SK-N-MC (cell line): Measurements from ENCODE around the gene FAM47E.

Experiments
- DNase-seq: peaks from one replicate; pipeline ENCODE4 v3.0.0-alpha.2; 2011; ENCODE audit warnings: low read depth, low spot score
- H3K27ac ChIP-seq: fragments of 200-600 bp; sonication (generic); 2 replicates; pipeline ENCODE4 v1.5.1; 2016; ENCODE audit warnings: mixed run types
- H3K36me3 ChIP-seq: fragments of 200-600 bp; sonication (generic); 2 replicates; pipeline ENCODE4 v1.6.1; 2017; ENCODE audit warnings: antibody characterized with exemption, low read length, mixed read lengths; ENCODE audit not compliant: insufficient read depth
- H3K4me3 ChIP-seq: fragments of 200-600 bp; sonication (generic); 2 replicates; pipeline ENCODE4 v1.5.1; 2016
- H3K9ac ChIP-seq: fragments of 200-600 bp; sonication (generic); 2 replicates; pipeline ENCODE4 v1.8.0; 2017; ENCODE audit warnings: mixed run types, mixed read lengths; ENCODE audit not compliant: insufficient read length
- H3K9me3 ChIP-seq: fragments of 200-600 bp; sonication (generic); 2 replicates; pipeline ENCODE4 v1.6.1; 2017; ENCODE audit warnings: low read depth, mild to moderate bottlenecking, antibody characterized with exemption, low read length, moderate library complexity, mixed read lengths
- EZH2 ChIP-seq: fragments of 200-600 bp; sonication (generic); IDR thresholded peaks from one replicate; pipeline ENCODE4 v1.6.1; 2017; ENCODE audit warnings: antibody characterized with exemption
- FOXP2 ChIP-seq: optimal IDR thresholded peaks from 2 replicates; pipeline ENCODE3; 2011; ENCODE audit warnings: mild to moderate bottlenecking, moderate library complexity; ENCODE audit not compliant: insufficient read depth; ENCODE audit errors: extremely low read length, control extremely low read depth
- POLR2AphosphoS5 ChIP-seq: IDR thresholded peaks from 2 replicates; pipeline ENCODE4 v1.6.1; 2012; ENCODE audit warnings: mild to moderate bottlenecking, low read depth, low read length, borderline replicate concordance

The FAM47E gene

DNA sequence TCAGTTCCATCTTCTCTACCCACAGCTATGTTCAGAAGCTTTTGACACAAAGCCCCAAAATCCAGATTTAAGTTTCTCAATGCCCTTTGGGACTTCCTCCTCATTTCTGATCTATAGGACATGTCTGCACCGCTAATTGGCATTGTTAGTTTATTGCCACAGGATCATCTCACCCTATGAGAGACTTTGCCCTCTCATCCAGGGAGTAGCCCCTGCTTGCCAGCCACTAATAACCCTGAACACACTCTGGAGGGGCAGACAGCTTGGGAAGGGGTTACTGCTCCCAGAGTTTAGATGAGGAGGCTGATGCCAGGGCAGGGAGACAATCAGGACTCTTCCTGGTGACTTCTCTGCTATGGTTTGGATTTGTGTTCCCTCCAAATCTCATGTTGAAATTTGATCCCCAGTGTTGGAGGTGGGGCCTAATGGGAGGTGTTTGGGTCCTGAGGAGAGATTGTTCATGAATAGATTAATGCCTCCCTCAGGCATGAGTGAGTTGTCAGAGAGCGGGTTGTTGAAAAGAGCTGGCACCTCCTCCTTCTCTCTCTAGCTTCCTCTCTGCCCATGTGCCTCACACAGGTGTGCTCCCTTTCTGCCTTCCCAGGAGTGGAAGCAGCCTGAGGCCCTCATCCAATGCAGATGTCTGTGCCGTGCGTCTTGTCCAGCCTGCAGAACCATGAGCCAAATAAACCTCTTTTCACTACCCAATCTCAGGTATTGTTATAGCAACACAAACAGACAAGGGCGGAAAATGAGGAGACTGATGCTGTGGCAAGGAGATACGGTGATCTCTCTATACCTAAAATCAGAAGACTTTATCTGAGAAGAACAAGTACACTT lies 34.3 kb upstream of the FAM47E start:
- H3K9ac ChIP-seq: no peak overlapping the region
- no peak overlapping the region for H3K27ac ChIP-seq
- no peak overlapping the region for H3K4me3 ChIP-seq
- H3K9me3 ChIP-seq: no peaks in the 10 kb centered on the region
- TF ChIP-seq FOXP2 (no peak), EZH2 (no peak), POLR2AphosphoS5 (no peak)
- no peak for DNase-seq
- no peaks in the 10 kb centered on the region for H3K36me3 ChIP-seq

DNA sequence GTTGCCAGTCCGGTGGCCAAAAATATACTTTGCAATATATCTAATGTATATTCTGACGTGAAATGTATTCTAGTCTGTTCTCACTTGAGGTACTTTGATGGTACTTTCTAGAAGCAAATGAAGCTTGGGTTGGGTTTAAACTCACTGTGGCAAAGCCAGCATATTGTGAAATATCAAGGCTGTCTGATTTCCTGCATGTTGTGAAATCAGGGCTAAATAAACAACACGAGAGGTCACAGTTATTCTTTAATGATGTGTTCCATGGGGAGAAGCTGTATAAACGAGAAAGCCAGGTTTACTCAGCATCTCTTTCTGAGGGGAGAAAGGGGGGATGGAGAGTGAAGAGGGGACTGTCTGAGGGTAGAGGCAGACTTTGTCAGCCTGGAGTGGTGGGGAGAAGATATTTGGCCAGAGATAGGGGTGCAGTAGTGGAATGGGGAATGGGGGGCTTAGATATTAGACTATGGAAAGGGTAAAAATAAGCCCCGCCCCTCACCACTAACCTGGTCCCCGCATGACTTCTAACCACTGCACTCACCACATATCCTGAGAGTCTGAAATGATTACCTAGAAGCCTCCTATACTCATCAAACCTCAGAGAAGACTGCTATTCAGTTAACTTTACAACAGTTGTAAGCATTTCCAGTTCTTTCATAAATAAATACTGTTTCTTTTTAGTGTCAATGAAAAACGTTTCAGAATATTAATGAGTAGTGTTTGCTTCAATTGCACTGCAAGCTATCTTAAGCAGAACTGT lies 32.0 kb upstream of the FAM47E start:
- no peaks in the 10 kb centered on the region for H3K9me3 ChIP-seq
- no peak overlapping the region for H3K9ac ChIP-seq
- no peak overlapping the region for H3K4me3 ChIP-seq
- DNase-seq: no peak
- H3K36me3 ChIP-seq: no peaks in the 10 kb centered on the region
- no peak overlapping the region for H3K27ac ChIP-seq
- no peak for TF ChIP-seq FOXP2

DNA sequence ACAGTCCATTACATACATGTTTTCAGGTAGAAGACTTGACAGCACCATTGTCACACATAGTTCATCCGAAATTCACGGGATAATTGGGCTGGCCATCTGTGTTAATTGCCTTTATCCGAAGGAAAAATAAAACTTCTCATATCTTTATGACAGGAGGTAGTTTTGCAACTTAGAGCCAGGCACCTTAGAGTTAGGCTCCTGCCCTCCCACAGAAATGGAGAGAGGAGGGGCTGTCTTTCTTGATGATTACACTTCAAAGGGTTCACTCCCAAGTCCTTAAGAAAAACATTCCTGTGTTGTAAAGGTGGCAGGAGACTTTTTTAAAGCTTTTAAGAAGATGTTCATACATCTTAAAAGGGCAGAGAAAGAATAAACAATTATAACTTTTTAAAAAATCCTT lies 27.4 kb upstream of the FAM47E start:
- no peak for DNase-seq
- Histone ChIP-seq H3K9me3 (no peaks in the 10 kb centered on the region), H3K27ac (no peak overlapping the region), H3K4me3 (no peak overlapping the region), H3K36me3 (no peaks in the 10 kb centered on the region), H3K9ac (no peak overlapping the region)
- TF ChIP-seq FOXP2 (no peak), POLR2AphosphoS5 (no peak), EZH2 (no peak)

DNA sequence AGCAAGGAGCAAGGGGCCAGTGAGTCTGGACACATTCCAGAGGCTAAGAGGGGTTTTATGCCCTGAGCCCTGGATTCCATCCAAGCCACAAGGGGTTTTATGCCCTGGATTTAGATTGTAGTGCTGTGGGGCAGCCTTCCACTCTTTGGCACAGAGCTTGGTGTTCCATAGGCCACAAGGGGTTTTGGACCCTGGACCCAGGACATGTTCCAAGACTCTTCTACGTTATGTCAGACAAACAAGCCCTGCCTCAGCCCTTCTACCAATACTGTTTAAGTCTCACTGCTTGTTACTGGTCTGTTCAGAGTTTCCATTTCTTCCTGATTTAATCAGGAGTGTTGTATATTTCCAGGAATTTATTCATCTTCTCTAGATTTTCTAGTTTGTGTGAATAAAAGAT lies 25.1 kb upstream of the FAM47E start:
- Histone ChIP-seq H3K27ac (no peak overlapping the region), H3K4me3 (no peak overlapping the region), H3K9ac (no peak overlapping the region), H3K36me3 (no peaks in the 10 kb centered on the region), H3K9me3 (no peaks in the 10 kb centered on the region)
- no peak for TF ChIP-seq FOXP2
- no peak for TF ChIP-seq POLR2AphosphoS5
- TF ChIP-seq EZH2: no peak
- no peak for DNase-seq

DNA sequence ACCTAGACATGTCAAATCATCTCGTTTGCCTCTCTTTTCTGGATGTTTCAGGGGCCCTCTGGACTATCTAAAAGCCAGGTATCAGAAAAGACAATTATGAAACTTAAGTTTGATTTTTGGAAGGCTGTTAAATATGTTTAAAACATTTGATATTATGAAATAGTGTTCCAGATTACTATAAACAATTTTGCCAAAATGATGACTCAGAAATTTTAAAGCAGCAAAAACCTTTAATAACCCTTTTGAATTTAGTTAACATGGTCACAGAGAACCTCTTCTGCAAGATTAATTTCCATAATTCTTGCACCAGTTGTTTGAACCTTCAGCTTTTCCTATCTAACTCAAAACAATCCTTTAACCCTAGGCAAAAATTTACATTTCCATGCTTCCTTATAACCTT lies 18.8 kb upstream of the FAM47E start:
- H3K9ac ChIP-seq: peak overlapping the region; percentile 8
- DNase-seq: peak; percentile 30
- H3K4me3 ChIP-seq: peak overlapping the region; percentile 65
- TF ChIP-seq FOXP2: no peak
- H3K9me3 ChIP-seq: no peaks in the 10 kb centered on the region
- no peaks in the 10 kb centered on the region for H3K36me3 ChIP-seq
- peak overlapping the region; percentile 82 for H3K27ac ChIP-seq

DNA sequence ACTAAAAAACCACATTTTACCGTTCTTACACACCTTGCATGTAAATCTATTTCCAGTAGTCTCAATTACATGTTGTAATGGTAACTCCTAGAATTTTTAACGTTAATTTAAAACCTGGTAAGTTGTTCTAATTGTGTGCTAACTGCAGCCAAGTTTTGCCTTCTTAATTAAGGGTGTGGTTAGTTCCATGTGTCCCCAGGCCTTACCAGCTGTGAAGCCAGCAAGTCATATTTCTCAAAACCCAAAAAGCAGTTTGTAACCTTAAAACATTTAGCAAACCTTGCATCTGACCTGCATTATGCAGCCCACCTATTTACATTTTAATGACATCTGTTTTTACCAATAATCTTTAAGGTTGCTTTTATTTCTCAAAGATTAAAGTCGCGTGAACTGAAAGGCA lies 18.4 kb upstream of the FAM47E start:
- peak overlapping the region; percentile 8 for H3K9ac ChIP-seq
- no peak for TF ChIP-seq EZH2
- TF ChIP-seq POLR2AphosphoS5: no peak
- no peak for TF ChIP-seq FOXP2
- H3K27ac ChIP-seq: peak overlapping the region; percentile 82
- H3K4me3 ChIP-seq: peak overlapping the region; percentile 65
- no peaks in the 10 kb centered on the region for H3K36me3 ChIP-seq
- no peak for DNase-seq
- H3K9me3 ChIP-seq: no peaks in the 10 kb centered on the region

DNA sequence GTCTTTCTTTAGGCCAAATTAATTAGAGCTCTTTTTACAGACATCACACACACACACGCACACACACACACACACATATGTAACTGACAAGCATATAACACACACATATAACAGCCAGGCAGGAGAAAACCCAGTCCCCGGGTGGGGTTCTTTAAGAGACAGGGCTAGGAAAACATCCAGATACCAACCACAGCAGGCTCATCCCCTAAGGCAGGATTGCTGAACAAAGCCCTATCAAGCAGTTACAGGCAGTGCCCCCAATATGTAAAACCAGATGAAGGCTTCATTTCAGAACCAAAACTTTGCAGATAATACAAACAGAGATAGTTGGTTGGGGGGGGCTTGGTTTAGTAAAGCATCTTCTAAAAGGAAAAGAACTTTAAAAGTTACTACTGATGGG lies 18.0 kb upstream of the FAM47E start:
- Histone ChIP-seq H3K27ac (peak overlapping the region; percentile 82), H3K9me3 (no peaks in the 10 kb centered on the region), H3K36me3 (no peaks in the 10 kb centered on the region), H3K9ac (peak overlapping the region; percentile 37), H3K4me3 (peak overlapping the region; percentile 65)
- TF ChIP-seq FOXP2 (no peak), POLR2AphosphoS5 (no peak; the same call in 1 of the 2 replicates), EZH2 (no peak)
- DNase-seq: peak; percentile 51

DNA sequence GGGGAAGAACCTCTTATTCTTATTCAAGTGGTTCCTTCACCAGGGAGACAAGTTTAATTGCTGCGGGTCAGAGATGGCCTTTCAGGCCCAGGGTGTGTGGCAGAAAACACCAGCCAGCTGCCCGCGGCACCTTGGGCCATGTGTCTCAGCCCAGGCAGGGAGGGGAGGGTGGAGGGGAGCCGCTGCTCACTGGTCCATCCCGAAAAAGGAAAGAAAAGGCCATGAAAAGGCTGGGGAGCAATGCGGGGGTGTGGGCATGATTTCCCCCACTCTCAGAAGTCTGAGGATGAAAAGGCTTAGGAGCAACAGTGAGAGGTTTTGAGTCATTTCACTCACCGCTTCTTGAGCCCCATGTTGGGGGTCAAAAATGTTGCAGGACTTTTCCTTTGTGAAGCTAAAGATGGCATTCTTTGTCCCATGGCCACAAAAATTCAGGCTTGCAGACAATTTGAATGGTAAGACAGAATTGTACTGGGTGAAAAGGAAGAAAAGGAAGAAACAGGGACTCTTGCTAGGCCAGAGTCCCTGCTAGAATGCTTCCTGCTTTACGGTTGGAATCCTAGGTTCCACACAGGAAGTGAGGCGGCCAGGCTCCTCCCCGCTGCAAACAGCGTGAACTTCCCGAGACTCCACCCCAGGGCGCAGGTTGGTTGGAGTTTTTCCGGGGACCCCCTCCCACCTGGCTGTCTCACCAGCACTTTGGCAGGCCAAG lies 17.4 kb upstream of the FAM47E start:
- H3K4me3 ChIP-seq: peak overlapping the region; percentile 65
- H3K27ac ChIP-seq: peak overlapping the region; percentile 82
- H3K9ac ChIP-seq: peak overlapping the region; percentile 37

More for the DNA sequence above, 17.4 kb upstream of the FAM47E start:
- TF ChIP-seq EZH2 (no peak), FOXP2 (no peak), POLR2AphosphoS5 (peak; percentile 37; the same call in 1 of the 2 replicates)
- Histone ChIP-seq H3K9me3 (no peaks in the 10 kb centered on the region), H3K36me3 (no peaks in the 10 kb centered on the region)
- no peak for DNase-seq
